ENCODE data around the gene SAXO1.

SAXO1 gene

DNA sequence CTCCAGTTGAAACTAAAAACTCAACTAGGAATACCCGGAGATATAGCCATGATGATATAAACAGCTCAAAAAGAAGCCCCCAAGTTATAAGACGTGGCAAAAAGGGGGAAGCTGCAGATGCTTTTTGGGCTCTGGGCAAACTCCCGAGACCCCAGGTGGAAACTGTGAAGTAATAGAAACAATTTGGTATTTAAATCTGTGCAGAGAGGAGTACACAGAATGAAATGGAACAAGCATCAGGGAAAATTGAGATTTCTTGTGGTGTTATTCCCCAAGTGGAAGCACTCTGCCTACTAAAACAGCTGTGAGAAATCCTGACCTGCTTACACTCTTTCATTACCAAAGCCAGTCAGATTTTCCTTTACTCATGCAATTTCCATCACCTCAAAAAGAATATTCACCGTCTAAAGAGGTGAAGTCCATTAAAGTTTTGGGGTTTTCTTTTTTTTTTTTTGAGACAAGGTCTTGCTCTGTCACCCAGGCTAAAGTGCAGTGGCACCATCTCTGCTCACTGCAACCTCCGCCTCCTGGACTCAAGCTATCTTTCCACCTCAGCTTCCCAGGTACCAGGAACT lies 23.5 kb downstream of the SAXO1 start:
- no peak for TF ChIP-seq FOXP2 (optimal IDR thresholded peaks at IDR 0.05; ENCODE audit: borderline replicate concordance, extremely low read depth, extremely low read length, insufficient read depth)
- no peak for TF ChIP-seq TAF1 (IDR thresholded peaks at IDR 0.05; ENCODE audit: borderline replicate concordance, insufficient read depth, low read length)
- TF ChIP-seq POLR2AphosphoS5 (IDR thresholded peaks at IDR 0.05; ENCODE audit: low read depth, low read length) = no peak
- TF ChIP-seq REST (IDR thresholded peaks at IDR 0.05; ENCODE audit: insufficient read depth in 1 of 2, low read depth in 2 of 2, low read length in 2 of 2) = no peak
- TF ChIP-seq SIN3A (IDR thresholded peaks at IDR 0.05; ENCODE audit: borderline replicate concordance, insufficient read depth, low read length) = no peak

- no peak for TF ChIP-seq REST (IDR thresholded peaks at IDR 0.05; ENCODE audit: insufficient read depth in 1 of 2, low read depth in 2 of 2, low read length in 2 of 2)
- no peak for TF ChIP-seq TAF1 (IDR thresholded peaks at IDR 0.05; ENCODE audit: borderline replicate concordance, insufficient read depth, low read length)
- no peak for TF ChIP-seq SIN3A (IDR thresholded peaks at IDR 0.05; ENCODE audit: borderline replicate concordance, insufficient read depth, low read length)
- no peak for TF ChIP-seq FOXP2 (optimal IDR thresholded peaks at IDR 0.05; ENCODE audit: borderline replicate concordance, extremely low read depth, extremely low read length, insufficient read depth)
- no peak for TF ChIP-seq POLR2AphosphoS5 (IDR thresholded peaks at IDR 0.05; ENCODE audit: low read depth, low read length)
Measured at GRCh38 chr9:19000133-19000532, 32.9 kb downstream of the SAXO1 start.

DNA sequence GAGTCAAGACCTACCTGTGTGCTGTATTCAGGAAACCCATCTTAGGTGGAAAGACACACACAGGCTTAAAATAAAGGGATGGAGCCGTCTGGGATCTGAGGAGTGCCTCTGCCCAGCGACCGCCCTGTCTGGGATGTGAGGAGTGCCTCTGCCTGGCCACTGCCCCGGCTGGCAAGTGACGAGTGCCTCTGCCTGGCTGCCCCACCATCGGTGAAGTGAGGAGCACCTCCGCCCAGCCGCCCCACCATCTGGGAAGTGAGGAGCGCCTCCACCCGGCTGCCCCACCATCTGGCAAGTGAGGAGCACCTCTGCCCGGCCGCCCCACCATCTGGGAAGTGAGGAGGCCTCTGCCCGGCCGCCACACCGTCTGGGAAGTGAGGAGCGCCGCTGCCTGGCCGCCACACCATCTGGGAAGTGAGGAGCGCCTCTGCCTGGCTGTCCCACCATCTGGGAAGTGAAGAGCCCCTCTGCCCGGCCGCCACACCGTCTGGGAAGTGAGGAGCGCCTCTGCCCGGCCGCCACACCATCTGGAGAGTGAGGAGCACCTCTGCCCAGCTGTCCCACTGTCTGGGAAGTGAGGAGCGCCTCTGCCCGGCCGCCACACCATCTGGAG lies 33.7 kb downstream of the SAXO1 start:
- TF ChIP-seq POLR2AphosphoS5 (IDR thresholded peaks at IDR 0.05; ENCODE audit: low read depth, low read length) = no peak
- no peak for TF ChIP-seq TAF1 (IDR thresholded peaks at IDR 0.05; ENCODE audit: borderline replicate concordance, insufficient read depth, low read length)
- no peak for TF ChIP-seq FOXP2 (optimal IDR thresholded peaks at IDR 0.05; ENCODE audit: borderline replicate concordance, extremely low read depth, extremely low read length, insufficient read depth)
- no peak for TF ChIP-seq SIN3A (IDR thresholded peaks at IDR 0.05; ENCODE audit: borderline replicate concordance, insufficient read depth, low read length)
- TF ChIP-seq REST (IDR thresholded peaks at IDR 0.05; ENCODE audit: insufficient read depth in 1 of 2, low read depth in 2 of 2, low read length in 2 of 2) = no peak

DNA sequence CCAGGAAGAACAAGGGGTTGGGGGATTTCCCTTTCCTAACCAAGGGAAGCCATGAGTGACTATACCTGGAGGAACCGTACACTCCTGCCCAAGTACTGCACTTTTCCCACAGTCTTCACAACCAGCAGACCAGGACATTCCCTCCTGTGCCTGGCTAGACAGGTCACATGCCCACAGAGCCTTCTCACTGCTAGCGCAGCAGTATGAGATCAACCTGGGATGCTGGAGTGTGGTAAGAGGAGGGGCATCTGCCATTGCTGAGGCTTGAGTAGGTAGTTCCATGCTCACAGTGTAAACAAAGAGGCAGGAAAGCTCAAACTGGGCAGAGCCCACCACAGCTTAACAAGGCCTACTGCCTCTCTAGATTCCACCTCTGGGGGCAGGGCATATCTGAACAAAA lies 35.9 kb downstream of the SAXO1 start:
- TF ChIP-seq POLR2AphosphoS5 (IDR thresholded peaks at IDR 0.05; ENCODE audit: low read depth, low read length) = no peak
- no peak for TF ChIP-seq TAF1 (IDR thresholded peaks at IDR 0.05; ENCODE audit: borderline replicate concordance, insufficient read depth, low read length)
- no peak for TF ChIP-seq REST (IDR thresholded peaks at IDR 0.05; ENCODE audit: insufficient read depth in 1 of 2, low read depth in 2 of 2, low read length in 2 of 2)
- TF ChIP-seq SIN3A (IDR thresholded peaks at IDR 0.05; ENCODE audit: borderline replicate concordance, insufficient read depth, low read length) = no peak
- no peak for TF ChIP-seq FOXP2 (optimal IDR thresholded peaks at IDR 0.05; ENCODE audit: borderline replicate concordance, extremely low read depth, extremely low read length, insufficient read depth)
